Measurements from ENCODE around the gene HIVEP2. TPM values are rescaled to one million over a fixed set of nuclear protein-coding genes. Genes with fewer than 3 reads are reported as not detected.

HIVEP2 gene
- total RNA-seq, 1 donor from 2014 or later: 24.6 TPM

GRCh38 chr6:142705054-142705453 lies 239.9 kb downstream of the HIVEP2 start:
- H3K4me3 ChIP-seq (ENCODE audit: low read depth, low read length): no peak overlapping the region
- no peak for DNase-seq (ENCODE audit: low read depth)
- no peaks in the 10 kb centered on the region for H3K27me3 ChIP-seq (ENCODE audit: control insufficient read depth, insufficient read depth, low read length)
- H3K36me3 ChIP-seq (ENCODE audit: control insufficient read depth, insufficient read depth, low read length): no peaks in the 10 kb centered on the region
- TF ChIP-seq, protein P1, sequence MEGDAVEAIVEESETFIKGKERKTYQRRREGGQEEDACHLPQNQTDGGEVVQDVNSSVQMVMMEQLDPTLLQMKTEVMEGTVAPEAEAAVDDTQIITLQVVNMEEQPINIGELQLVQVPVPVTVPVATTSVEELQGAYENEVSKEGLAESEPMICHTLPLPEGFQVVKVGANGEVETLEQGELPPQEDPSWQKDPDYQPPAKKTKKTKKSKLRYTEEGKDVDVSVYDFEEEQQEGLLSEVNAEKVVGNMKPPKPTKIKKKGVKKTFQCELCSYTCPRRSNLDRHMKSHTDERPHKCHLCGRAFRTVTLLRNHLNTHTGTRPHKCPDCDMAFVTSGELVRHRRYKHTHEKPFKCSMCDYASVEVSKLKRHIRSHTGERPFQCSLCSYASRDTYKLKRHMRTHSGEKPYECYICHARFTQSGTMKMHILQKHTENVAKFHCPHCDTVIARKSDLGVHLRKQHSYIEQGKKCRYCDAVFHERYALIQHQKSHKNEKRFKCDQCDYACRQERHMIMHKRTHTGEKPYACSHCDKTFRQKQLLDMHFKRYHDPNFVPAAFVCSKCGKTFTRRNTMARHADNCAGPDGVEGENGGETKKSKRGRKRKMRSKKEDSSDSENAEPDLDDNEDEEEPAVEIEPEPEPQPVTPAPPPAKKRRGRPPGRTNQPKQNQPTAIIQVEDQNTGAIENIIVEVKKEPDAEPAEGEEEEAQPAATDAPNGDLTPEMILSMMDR (IDR thresholded peaks at IDR 0.05; ENCODE audit: insufficient read depth, low read length, poor library complexity, severe bottlenecking): no peak

DNA sequence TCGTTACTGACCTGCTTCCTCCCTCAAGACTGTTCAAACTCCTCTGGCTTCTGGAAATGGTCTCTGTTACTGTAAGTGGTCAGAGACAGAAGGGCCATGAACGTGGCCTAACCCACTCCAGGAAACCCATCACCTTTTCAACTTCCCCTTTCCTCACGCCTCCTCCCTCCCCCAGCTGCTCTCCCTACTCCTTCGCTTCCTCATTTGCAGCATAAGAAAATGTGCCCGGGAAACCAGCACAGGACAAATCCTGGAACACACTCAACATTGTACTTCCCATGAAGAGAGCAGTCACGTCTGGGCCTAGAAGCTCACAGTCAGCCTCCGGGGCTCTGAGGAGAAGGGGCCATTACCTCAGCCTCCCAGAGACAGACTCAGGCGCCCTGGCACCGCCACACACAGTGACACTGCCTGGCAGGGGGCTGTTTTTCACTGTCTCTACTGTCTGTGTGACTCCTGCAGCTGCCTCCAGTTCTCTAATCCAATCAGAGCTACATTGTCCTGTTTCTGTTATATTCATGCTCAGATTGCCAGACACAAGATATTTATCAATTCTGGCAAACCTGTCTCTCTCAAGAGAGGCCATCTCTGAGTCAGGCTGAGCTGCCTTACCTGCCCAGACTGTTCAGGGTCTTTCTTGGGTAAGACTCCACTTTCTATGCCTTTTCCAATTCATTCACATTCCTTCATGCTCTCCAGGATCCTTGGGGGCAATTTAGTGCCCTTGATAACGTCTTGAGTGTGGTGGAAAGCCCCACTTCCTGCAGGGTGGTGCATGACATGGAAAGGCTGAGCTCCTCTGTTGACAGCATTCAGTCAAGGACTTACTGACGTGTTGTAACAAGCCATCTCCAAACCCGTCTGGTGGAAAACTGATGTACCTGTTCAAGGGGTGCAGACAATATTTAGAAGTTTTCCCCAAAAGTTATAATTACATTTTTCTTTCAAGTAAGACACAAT lies 242.2 kb downstream of the HIVEP2 start:
- no peaks in the 10 kb centered on the region for H3K27me3 ChIP-seq (ENCODE audit: control insufficient read depth, insufficient read depth, low read length)
- TF ChIP-seq, protein P1 (IDR thresholded peaks at IDR 0.05; ENCODE audit: insufficient read depth, low read length, poor library complexity, severe bottlenecking): no peak
- no peaks in the 10 kb centered on the region for H3K36me3 ChIP-seq (ENCODE audit: control insufficient read depth, insufficient read depth, low read length)
- H3K4me3 ChIP-seq (ENCODE audit: low read depth, low read length): no peak overlapping the region
- DNase-seq (ENCODE audit: low read depth): no peak

Other genes with a start within 250 kb of the HIVEP2 start
- 49.9 and 62.5 TPM in 2 replicates for gene AIG1, start 115.7 kb upstream of the HIVEP2 start, total RNA-seq